ENCODE data around the gene SF3B2.

GRCh38 chr11:66036334-66036710 is 15.8 kb upstream of the SF3B2 start:
- TF ChIP-seq POLR2AphosphoS5 (IDR thresholded peaks at IDR 0.05; ENCODE audit: insufficient read depth, low read depth, low read length) = no peak
- no peak for TF ChIP-seq CTCF (IDR thresholded peaks at IDR 0.05; ENCODE audit: extremely low read depth in 1 of 2, insufficient read depth in 1 of 2, low read depth in 1 of 2, low read length in 2 of 2)
- TF ChIP-seq POLR2A (IDR thresholded peaks at IDR 0.05; ENCODE audit: low read depth, low read length) = no peak
- TF ChIP-seq JUN (IDR thresholded peaks at IDR 0.05; ENCODE audit: borderline replicate concordance, insufficient read depth, insufficient read length, low read depth) = no peak
- TF ChIP-seq MAX (IDR thresholded peaks at IDR 0.05; ENCODE audit: insufficient read depth, insufficient read length) = no peak
- no peak for TF ChIP-seq EZH2 (IDR thresholded peaks at IDR 0.05; ENCODE audit: borderline replicate concordance, low read depth, low read length, severe bottlenecking)
- TF ChIP-seq MYC (IDR thresholded peaks at IDR 0.05; ENCODE audit: low read depth, low read length) = no peak
- no peak for TF ChIP-seq FOS (IDR thresholded peaks at IDR 0.05; ENCODE audit: borderline replicate concordance, insufficient read depth, low read length)

Data from endothelial cell of umbilical vein (primary cell).